Stimulated activated CD4-positive, alpha-beta T cell treated with anti-CD3 and anti-CD28 coated beads, Interleukin-15, amount 100 ng/mL, for 48 hours (primary cell): Measurements from ENCODE around the gene PHAF1.

ENCODE experiments used
- DNase-seq, 2 donors: peaks; one replicate each; pipeline ENCODE4 v3.0.0-alpha.2; 2020; ENCODE audit warnings: low read depth in 2 of 2

The PHAF1 gene

DNA sequence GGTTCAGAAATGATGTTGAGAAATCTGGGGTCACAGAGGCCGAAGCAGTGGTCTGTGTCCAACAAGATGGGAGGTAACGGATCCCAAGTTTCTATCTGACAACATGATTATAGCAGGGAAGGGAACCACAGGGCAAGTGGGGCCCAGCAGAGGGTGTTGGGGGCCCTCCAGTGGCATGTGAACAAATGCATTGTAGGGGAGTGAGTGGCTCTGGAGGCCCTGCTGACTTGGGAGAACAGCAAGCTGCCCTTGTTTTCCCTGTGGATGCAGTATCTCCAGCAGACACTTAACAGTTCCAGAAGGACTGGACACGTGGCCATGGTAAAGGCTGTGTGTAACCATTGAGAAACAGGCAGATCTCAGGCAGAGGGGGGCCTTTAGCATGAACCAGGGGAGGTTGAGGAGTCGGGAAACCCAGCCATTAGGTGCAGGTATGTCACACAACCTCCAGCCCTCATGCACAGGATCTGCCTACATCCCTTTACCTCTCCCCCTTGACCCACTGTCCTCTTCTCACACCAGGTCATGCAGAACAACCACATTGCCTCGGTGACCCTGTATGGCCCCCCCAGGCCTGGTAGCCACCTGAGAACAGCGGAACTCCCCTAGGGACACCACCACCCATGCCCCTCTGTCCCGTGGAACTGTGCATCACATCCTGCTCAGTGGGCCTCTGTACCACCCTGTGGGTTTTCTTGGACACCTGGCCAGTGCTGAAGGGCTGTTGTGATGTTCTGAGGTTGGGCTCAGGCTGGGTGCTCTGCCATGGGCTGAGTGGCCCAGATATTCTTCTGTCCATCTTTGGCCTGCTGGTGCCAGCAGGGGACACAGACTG is 37.0 kb downstream of the PHAF1 start:
- DNase-seq: no peak

DNA sequence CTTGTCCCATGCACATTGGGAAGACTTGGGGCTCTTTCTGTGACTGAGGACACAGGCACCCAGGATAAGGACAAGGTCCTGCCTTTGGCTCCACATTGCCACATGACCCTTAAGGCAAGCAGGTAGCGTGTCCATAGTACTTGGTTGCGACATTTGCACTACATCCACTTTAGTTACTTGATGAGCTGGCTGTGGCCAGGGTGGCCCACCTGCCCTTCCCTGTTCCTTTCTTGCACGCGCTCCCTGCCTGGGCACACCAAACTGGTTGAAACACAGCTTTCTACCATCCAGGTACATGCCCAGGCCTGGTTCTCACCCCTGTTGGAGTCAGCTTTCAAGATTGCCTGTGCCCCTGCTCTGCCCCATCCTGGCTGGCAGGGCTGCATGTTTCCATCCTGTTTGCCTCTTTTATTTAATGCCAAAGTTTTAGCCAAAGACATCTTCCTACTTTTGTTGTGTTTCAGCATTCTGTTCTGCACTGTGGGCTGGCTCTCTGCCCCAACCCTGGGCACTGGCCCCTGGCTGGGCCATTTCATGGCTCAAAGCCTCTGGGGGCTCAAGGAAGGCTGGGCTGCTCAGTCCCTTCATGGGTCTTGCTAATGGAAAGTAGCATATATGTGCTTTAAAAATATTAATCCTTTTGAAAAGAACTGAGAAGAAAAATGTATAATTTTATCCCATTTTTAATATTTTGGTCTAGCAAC is 37.8 kb downstream of the PHAF1 start:
- no peak for DNase-seq

DNA sequence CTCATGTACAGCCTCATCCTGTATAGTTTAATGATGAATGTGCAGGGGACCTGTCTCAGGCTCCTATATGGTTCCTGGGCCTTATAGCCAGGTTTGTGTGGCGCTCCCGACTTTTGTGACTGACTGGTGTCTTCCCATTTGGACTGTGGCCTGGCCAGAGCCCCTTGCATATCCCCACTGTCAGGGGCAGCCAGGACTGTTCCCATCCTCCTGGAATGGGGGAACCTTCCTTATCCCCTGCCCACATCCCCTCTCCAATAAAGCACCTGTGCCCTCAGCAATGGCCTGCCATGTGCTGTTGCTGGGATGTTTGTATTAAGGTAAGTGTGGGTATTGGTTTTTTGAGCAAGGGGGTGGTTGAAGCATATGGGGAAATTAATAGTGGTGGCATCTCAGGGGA is 38.5 kb downstream of the PHAF1 start:
- no peak for DNase-seq

DNA sequence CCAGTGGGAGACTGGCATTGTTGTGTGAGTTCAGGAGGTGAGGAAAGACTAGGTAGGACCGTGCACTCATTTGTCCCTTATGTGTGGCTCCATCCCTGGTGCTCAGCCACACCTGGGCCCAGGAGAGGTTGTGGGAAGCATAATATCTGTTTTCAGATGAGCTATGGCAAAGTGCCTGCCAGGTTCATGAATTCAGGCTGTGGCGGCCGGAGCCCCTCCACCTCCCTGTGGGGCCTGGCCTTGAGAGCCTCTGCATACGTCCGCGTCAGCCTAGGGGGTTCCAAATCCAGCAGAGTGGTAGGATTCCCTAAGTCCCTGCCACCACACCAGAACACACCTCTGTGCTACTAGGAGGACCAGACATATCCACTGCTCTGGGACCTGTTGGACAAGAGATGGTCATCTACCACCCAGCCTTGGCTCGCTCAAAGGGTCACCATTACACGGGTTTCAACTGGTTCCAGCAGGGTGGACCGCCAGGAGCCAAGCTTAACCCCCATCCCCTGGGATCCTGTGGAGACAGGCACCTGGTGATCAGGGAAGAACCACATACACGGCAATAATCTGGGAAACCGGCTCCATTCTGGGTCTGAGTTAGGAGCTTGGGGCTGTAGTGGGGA is 39.0 kb downstream of the PHAF1 start:
- DNase-seq: no peak

DNA sequence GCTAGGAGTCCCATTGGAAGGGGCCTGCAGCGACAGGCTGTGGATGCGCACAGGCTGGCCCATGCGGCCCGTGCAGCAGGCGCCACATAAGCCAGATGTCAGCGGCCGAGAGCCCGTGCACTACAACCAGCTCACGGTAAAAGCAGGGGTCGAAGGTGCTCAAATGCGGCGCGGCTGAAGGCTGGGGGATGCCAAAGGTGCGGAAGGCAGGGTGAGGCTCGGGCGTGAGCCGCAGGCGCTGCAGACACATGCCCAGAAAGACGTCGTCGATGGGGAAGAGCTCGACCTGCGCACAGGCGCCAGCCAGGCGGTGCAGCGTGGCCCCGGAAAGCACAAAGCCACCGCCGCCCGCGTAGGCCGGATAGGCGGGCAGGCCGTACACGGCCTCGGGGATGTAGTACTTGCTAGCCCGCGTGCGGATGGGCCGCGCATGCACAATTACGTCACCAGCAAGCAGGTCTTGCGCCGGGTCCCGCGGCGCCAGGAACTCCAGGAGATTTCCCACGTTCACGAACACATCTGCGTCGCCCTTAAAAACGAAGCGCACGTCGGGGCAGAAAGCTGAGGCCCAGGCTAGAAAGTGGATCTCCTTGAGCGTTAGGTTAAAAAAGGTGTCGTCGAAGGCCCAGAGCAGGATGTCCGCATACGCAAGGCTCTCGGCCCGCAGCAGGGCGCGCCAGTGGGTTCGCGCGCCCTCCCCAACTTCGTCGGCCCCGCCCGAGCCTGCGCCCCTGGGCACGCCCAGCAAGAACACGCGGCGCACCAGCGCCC is 39.7 kb downstream of the PHAF1 start:
- DNase-seq: no peak

DNA sequence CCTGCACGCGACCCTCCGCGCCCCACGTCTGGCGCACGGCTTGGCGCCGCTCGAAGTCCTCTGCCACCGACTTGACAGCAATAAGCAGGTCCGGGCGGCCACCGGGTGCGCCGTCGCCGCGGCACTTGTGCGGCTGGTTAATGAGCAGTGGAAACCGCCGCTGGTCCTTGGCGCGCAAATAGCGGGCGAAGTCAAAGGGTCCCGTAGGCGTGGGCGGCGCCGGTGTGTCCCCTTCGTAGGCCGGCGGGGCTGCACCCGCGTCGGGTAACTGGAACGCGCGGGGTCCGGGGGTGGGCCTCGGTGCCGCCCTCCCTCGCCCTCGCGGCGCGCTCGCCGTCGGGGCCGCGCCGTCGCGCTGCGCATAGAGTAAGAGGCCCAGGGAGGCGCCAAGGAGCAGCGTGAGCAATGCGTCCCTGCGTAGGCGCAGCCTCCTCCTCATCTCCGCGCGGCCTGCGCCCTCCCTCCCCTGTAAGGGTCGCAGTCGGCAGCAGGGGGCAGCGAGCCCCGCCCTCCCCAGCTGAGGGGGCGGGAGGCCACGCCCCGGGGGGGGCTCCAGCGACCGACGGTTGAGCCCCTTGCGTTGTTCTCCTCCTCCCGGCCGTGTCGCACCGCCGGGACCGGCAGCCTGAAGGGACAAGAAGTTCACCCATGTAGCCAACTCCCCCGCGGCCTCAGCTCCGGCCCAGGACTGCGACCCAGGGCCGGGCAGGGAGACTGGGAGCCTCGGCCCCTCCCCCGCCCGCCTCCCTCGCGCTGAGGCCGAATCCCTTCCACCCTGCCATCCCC is 40.5 kb downstream of the PHAF1 start:
- no peak for DNase-seq

DNA sequence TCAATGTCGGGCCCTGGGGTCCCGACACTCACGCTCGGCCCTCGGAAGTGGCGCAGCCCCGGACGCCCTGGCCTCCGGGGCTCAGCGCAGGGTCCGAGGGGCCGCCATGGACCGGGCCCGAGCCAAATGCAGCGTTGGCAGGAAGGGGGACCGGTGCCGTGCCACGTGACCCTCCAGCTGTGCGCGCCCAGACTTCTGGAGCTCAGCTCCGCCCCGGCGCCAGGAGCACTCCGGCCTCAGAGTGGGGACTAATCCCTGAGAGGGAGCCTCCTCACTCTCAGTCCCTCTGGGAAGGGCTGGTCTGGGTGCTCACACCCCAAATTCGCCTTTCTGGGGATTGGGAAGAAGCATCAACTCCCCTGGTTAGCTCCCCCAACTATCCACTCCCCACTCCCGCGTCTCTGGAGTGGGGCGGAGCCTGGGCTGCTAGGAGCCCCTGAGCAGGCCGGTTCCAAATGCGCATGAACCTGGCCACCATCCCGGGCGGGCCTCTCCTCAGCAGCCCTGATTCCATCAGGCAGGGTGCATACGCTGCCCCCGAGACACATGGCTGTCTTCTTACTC is 41.2 kb downstream of the PHAF1 start, which contains the start of gene B3GNT9:
TSS of gene B3GNT9 (minus strand) at position 166 of the 564 bp plus-strand sequence. CDS start 513 bp downstream, outside the sequence.
- DNase-seq: no peak

DNA sequence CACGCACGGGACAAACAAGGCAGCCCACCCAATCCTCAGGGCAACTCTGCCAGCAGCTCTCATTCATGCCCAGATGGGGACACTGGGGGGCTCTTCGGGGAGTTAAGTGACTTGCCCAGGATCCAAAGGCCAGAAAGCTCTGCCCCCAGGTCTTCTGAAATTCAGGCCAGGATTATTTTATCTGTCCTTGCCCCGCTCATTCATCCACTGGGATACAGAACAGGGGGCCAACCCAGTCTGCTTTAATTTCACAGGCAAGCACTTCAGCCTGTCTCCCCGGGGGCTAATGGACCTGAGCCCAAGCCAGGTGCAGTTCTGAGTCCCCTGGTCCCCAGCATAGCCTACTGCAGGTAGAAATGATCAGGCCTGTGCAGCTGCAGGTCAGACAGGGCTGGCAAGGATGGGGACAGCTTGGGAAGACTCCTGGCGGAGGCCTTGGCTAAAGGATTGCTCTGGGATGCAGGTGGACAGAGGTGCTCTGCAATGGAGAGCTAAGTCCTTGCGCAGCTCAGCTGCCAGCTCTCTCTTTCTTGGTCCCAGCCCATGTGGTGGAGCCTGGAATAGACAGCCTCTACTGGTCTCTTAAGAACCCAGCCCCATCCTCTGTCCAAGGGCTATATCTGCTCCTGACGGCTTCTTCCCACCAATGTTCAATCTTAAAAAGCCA is 41.8 kb downstream of the PHAF1 start:
- no peak for DNase-seq

DNA sequence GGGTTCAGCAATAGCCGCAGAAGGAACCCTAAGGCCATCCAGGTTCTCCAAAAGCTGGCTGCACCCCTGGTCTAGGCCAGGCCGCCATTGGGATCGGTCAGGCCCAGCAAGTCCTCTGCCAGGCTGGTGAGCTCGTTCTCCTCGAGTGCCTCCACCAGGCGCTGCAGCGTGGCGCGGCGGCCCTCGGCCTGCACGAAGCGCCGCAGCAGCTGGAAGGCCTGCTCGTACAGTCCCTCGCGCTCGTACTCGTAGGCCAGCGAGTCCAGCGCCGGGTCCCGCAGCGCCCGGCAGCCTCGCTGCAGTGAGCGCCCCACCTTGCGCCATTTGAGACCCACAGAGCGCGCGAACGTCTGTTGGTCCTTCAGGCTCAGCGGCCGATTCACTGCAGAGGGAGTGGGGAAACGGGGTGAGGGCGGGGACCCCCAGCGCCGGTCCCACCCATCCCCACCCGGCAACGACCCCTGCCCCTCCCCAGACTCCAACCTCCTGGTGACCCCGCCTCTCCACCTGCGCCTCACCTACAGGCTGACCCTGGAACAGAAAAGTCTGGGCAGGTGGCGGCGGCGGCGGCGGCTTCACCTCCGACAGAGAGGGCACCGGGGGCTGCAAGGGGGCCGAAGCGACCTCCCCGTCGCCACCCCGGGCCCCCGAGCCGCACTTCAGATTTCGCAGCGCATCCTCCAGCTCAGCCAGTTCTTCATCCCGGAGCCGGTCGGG is 45.0 kb downstream of the PHAF1 start:
- DNase-seq: no peak

DNA sequence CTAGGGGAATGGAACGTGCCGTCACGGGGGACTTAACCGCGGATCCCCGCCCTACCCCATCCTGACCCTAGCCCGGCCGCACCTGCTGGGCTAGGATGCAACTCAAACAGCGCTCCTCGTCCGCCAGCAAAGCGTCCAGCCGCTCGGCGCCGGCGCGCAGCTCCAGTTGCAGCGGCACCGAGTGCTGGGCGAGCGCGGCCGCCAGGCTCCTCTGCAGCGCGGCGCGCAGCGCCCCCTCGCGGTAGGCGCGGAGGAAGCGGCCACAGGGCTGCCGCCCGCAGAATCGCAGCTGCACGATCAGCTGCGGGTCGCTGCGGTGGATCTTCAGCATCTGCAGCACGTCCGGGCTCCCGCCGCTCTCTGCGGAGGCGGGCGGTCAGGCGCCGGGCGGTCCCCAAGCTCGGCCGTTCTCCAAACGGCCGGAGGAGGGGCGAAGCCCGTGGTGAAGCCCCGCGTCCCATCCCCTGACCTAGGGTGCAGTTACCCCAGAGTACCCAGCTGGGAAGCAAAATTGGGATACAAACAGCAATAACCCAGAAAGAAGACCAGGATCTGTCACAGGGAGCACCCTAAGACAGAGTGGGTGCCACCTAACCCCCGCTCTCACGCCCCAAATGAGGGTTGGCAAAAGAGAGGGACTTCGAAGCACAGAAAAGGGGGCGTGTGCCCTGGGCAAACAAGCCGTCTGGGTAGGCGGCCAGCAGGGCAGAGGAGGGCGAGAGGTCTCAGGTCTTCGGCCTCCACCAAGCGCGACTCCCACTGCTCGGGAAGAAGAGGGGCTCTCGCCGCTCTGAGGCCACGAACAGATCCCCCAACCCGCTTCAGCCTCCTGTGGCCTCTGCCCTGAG is 45.8 kb downstream of the PHAF1 start:
- peak in 1 of 2 donors; percentile 67 for DNase-seq

DNA sequence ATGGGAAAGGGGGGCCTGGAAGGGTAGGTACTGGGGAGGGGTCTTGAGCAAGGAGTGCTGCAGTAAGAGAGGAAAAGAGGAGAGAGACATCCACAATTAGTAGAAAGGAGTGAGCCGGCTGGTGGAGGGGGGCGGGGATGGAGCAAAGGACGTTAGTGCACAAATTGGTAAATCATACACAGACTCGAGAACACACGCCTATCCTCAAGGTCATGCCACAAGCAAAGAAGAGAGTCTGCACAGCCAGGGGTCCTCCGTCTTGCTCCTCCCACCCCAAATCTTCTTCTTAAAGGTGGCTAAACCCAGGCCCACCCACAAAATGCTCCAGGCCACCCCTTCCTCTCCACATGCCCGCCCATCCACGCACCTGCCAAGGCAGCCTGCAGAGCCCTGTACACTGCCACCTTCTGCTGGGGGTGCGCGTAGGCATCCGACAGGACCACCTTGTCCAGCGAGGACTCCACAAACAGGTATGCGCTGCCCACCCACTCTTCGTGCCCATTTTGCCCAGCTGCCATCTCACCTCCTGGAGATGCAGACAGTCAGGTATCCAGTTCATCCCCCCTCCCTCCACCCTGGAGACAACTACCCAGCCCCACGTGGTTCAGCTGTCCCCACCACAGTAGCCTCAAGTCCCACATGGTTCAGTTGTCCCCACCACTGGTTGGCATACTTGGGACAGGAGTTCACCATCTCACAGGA is 46.6 kb downstream of the PHAF1 start:
- no peak for DNase-seq

DNA sequence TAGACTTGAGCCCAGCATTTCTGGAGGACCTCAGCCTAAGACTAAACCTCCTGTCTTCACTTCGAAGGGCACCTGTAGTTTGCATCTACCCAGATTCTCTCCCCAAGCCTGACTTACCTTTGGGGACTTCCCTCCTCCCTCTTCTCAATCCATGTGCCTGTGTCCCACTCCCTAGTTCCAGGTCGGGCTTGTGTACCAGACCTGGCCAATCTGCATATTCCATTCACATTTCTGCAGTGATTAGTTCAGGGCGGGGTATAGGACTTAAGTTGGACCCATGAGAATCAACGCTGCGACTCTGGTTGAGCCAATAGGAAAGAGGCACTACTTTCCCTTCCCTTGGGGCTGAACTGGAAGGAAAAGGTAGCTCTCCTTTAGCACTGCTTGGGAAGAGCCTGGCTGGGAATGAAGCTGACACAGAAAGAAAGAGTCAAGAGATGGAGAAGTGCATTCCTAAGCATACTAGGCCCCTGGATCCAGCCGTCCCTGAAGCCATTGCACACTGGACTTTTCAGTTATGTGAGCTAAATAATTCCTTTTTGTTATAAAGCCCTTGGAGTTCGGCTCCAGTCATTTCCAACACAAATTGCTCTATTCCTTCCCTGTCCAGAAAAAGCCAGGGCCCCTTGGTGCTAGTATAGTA is 47.5 kb downstream of the PHAF1 start:
- DNase-seq: no peak

DNA sequence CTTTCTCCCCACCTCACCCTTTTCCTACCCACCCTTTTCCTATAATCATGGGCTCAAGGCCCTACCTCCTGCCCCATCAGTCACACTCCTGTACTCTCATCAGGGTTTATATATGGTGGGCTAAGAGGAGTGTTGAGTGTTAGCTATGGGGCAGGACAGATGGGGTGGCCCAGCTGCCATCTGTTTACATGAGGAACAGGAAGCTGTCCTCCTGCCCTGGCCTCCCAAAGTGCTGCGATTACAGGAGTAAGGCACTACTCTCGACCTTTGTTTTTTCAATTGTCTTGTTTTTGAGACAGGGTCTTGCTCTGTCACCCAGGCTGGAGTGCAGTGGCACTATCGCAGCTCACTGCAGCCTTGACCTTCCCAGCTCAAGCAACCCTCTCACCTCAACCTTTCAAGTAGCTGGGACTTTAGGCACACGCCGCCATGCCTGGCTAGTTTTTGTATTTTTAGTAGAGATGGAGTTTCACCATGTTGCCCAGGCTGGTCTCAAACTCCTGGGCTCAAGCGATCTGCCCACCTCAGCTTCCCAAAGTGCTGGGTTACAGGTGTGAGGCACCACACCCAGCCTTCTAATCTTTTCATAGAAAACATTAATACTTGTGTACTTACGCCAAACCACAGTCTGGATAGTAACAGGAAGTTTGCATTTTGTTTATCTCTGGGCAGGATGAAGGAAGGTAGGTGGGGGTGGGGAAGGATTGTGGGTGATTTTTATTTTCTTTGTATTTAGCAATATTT is 48.3 kb downstream of the PHAF1 start:
- no peak for DNase-seq

DNA sequence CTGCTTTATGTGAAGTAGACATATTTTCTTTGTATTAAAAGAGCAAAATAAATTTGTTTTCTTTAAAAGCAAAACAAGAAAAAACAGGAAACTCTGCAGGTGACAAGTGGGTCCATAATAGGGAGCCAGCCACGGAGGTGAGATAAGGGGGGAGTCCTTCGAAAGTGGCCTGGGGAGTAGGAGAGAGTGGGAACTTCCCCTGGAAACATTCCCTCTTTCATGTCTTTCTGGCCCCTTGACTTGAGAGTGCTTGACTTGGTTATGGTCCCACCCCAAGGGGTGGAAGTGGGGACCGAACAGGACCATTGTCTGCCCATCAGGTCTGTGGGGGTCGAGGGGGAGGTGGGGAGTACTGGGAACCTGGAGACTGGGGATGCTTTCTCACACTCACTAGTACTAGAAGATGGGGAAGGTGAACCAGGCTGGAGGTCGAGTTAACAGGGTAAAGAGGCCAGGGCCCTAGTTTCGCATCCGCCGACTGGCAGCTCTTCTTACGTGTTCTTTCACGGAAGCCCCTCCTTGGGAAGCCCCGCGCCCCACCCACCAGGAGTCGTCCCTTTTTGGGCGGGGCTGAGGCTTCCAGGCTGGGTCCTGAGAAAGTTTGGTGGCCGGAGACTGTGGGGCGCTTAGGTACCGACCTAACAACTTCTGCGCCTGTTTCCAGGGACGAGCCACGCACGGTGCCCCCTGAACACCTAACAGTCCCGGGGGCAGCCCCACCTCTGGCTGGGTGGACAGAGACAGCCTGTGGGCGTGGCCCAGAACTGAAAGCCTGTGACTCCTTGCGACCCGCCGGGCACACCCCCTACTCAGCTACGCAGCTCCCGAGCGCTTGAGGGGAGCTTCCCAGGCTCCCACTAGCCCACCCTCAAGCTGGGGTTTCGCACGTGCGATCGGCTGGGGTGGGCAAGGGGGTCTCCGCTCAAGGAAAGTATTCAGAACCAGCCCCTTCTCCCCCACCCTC is 49.2 kb downstream of the PHAF1 start:
- DNase-seq: peak; percentile 66 to 79

DNA sequence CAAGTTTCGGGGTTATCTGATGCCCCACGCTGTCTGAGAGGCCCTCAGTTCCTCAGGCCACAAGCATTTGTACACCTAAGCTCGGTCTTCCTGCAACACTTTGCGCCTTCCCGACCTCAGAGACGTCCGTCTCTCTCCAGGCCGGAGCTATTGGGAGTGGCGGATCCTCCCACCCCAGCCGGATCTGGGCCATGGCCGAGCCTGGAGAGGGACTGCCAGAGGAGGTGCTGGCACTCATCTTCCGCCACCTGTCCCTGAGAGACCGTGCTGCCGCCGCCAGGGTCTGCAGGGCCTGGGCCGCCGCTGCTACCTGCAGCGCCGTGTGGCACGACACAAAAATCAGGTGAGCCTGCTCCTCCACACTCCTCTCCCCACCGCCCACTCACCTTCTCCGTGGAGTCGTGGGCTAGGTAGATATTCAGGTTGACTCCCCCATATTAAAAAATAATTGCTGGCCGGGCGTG is 51.9 kb downstream of the PHAF1 start:
- DNase-seq: no peak
